GM18873 (cell line): ENCODE data around the gene NOTCH1.

Experiments used
- ATAC-seq: cut with Tn5 transposase; IDR thresholded peaks from one replicate; pipeline ENCODE4 v1.9.1; 2021; ENCODE audit warnings: mild to moderate bottlenecking, moderate library complexity, moderate number of reproducible peaks; ENCODE audit not compliant: unreplicated experiment, low FRiP score

NOTCH1 gene

DNA sequence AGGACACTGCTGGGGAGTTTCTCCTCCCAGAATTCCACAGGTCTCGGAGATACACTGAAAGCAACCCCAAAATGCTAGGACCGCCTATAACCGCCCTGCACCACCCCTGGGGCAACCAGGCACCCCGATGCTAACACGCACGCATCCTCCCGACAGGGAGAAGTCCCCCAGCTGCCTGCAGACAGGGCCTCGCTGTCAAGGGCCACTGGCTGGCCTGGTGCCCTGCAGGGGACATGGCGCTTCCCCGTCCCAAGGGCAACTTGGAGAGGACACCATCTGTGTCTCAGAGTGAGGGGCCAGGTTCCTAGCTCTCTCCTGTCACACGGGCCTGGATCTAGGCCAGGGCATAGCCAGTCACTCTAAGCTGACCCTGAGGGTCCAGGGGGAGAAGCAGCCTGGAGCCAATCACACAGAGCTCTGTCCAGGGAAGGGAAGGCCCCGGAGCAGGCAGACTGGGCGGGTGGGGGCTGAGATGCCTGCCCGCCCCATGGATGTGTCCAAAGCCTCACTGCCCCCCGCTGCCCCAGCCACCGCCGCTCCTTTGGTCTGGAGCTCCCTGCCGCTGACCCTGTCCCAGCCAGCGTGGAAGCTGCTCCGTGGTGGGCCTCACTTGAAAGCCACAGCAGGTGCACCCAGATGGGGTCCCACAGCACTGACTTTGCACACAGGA lies 9.7 kb downstream of the NOTCH1 start:
- ATAC-seq: no peak

GRCh38 chr9:136535070-136535469 lies 10.8 kb downstream of the NOTCH1 start:
- no peak for ATAC-seq

- ATAC-seq: no peak
Measured at GRCh38 chr9:136534366-136534765, 11.5 kb downstream of the NOTCH1 start.

DNA sequence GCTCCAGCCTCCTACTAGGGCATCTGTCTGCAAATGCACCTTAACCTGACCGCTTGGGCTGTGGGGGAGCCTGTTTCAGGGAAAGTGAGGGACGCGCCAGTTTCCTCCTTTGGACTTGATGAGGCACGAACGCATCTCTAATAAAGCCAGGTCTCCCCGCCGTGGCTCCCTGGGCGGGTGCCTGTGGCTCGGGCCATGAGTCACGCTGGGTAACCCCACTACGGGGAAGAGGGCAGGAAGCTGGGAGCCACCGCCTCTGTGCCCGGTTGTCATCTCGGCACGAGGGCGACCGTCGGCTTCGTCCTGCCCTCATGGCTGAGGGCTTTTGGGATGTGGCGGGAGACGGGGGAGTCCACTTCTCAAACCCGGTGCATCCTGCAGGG lies 12.1 kb downstream of the NOTCH1 start:
- no peak for ATAC-seq

DNA sequence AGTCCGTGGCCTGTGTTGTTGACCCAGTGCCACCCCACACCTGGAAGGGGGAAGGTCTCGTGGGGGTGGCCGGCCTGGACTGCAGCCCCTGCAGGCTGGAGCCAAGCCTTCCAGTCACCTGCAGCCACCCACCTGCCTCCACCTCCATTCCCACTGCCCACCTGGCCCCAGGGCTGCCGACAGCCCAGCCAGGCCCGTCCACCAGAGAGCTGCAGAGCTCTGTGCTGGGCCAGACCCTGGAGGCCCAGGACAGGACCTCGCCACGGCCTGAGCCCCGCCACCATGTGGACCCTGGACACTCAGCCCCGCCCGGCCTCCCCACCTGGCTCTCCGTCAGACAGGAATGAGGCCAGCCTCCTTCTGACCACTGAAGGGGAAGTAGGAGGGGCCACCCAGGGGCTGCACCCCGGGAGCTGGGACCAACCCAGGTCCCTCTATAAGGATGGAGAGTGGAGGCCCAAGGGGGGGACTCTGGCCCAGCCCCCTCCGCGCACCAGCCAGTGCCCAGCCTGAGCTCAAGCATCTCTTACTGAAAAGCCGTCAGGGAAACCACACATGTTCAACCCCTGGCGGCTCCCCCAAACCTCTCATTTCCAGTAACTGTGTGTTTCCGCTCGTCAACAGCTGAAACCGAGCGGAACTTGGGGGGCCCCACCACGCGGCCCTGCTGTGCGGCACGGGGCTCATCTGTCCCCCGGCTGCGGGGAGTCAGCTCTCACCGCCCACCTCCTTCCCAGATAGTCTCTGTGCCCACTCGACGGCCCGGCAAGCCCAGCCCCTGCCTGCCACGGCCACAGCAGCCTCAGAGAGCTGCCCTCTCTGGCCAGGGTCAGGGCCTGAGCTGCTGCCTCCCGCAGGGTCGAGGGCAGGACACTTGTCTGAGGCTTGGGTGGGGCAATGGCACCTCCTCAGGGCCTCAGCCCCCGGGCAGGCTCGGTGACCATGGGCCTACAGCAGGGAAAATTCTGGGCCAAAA lies 12.8 kb downstream of the NOTCH1 start:
- no peak for ATAC-seq

GRCh38 chr9:136531904-136532798 lies 13.7 kb downstream of the NOTCH1 start:
- no peak for ATAC-seq

GRCh38 chr9:136531186-136531903 lies 14.5 kb downstream of the NOTCH1 start:
- no peak for ATAC-seq

- no peak for ATAC-seq
Measured at GRCh38 chr9:136530461-136531089, 15.3 kb downstream of the NOTCH1 start.

GRCh38 chr9:136529516-136530460 lies 16.1 kb downstream of the NOTCH1 start:
- no peak for ATAC-seq

DNA sequence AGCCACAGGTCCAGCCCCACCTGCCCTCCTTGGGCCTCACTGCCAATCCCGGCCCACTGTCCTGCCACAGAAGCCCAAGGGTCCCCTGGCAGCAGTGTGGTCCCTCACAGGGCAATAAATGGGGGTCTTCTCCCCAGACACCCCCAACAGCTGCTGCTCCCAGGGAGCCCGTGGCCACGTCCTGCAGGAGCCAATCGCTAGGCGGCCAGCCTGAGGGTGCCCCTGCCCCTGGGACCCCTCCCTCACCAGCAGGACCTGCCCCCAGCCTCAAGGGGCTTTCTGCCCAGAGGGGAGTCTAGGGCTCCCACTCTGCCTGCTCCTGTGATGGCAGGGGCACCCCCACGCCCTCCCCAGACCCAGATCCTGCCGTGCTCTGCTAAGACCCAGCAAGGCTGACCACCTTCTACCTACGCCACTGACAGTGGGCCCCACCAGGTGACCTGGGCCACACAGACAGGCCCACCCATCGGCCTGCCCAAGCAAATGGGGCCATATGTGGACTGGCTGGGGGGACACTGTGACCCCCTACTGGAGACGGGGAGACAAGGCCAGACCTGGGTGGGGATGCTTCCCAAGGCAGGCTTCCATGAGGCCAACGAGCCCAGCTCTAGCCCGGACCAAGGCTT lies 17.0 kb downstream of the NOTCH1 start:
- ATAC-seq: no peak

- no peak for ATAC-seq
Measured at GRCh38 chr9:136527721-136528710, 17.8 kb downstream of the NOTCH1 start.

GRCh38 chr9:136527131-136527530 lies 18.7 kb downstream of the NOTCH1 start:
- ATAC-seq: no peak

DNA sequence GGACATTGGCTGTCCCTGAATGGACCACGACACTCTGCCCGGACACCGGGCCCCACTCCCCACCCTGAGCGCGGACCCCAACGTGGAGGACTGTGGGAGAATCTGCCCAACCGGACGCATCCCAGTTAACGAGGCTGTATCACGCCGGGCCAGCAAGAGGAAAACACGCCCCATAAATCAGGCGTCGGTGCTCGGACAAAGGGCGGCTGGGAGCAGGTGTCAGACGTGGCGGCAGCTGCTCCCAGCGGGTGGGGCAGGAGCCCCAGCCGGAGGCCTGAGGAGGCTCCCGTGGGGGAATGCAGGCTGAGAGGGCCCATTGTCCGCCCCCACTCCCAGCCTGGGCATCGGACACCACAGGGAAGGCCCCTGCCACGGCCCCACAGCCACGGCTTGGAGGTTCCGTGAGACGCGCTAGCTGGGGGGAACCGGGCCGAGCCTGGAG lies 19.2 kb downstream of the NOTCH1 start:
- ATAC-seq: no peak

GRCh38 chr9:136525841-136526499 lies 19.9 kb downstream of the NOTCH1 start:
- no peak for ATAC-seq

- no peak for ATAC-seq
Measured at GRCh38 chr9:136525207-136525606, 20.6 kb downstream of the NOTCH1 start.
